ENCODE results near the gene MXD3. TPM values are rescaled to one million over a fixed set of nuclear protein-coding genes. Genes with fewer than 3 reads are reported as not detected.

The MXD3 gene
- total and polyA plus RNA-seq, 4 donors, result 7.4 to 29.0 (median 12.9) TPM

GRCh38 chr5:177309351-177310191 lies 2.1 kb downstream of the MXD3 start:
- Histone ChIP-seq H3K4me3 (no peak overlapping the region), H3K36me3 (ENCODE audit: control insufficient read depth in 4 of 4, insufficient read depth in 4 of 4, low read length in 4 of 4) (peaks cover 0 to 17% (median 10%) of the 10 kb centered on the region in 4 donors), H3K9me3 (ENCODE audit: control insufficient read depth in 4 of 4, insufficient read depth in 3 of 4, low read length in 3 of 4) (no peaks in the 10 kb centered on the region), H3K27me3 (ENCODE audit: control insufficient read depth in 3 of 3, insufficient read depth in 3 of 3, low read length in 2 of 3) (no peaks in the 10 kb centered on the region), H3K4me1 (ENCODE audit: control insufficient read depth in 5 of 5, insufficient read depth in 5 of 5, low read length in 5 of 5) (peaks cover 0 to 39% (median 12%) of the 10 kb centered on the region in 5 donors), H3K27ac (ENCODE audit: low read depth in 1 of 2, low read length in 1 of 2) (no peak overlapping the region), H3K9ac (ENCODE audit: insufficient read depth in 1 of 2, low read length in 2 of 2) (no peak overlapping the region)
- TF ChIP-seq, protein P1, sequence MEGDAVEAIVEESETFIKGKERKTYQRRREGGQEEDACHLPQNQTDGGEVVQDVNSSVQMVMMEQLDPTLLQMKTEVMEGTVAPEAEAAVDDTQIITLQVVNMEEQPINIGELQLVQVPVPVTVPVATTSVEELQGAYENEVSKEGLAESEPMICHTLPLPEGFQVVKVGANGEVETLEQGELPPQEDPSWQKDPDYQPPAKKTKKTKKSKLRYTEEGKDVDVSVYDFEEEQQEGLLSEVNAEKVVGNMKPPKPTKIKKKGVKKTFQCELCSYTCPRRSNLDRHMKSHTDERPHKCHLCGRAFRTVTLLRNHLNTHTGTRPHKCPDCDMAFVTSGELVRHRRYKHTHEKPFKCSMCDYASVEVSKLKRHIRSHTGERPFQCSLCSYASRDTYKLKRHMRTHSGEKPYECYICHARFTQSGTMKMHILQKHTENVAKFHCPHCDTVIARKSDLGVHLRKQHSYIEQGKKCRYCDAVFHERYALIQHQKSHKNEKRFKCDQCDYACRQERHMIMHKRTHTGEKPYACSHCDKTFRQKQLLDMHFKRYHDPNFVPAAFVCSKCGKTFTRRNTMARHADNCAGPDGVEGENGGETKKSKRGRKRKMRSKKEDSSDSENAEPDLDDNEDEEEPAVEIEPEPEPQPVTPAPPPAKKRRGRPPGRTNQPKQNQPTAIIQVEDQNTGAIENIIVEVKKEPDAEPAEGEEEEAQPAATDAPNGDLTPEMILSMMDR (IDR thresholded peaks at IDR 0.05; ENCODE audit: control extremely low read depth, extremely low read depth), result peak; percentile 64
- DNase-seq (peak; percentile 41 to 55 (median 52)), ATAC-seq (ENCODE audit: insufficient read depth, low FRiP score) (no peak)
- 62 to 65% methylated on average over 10 of the region's 10 CpGs for WGBS, 2 donors

DNA sequence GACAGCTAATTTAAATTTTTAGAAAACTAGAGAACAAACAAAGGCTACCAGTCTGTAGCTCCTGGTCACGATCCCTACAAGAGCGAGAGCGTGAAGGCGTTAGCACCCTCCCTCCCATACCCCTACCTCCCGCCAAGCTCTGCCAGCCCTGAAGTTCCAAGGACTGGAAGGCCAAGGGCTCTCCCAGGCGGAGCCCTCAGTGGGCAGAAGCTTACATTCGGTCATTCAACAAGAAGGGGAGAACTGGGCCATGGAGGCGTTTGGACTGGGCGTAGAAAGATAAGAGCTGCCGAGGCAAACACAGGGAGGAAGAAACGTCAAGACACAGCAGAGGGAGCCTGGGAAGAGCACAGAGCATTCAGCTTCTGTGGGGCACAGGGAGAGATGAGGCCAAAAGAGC lies 3.0 kb downstream of the MXD3 start:
- ATAC-seq (ENCODE audit: insufficient read depth, low FRiP score) (no peak), DNase-seq (no peak)
- H3K27me3 ChIP-seq (ENCODE audit: control insufficient read depth in 3 of 3, insufficient read depth in 3 of 3, low read length in 2 of 3), result no peaks in the 10 kb centered on the region
- TF ChIP-seq, protein P1 (IDR thresholded peaks at IDR 0.05; ENCODE audit: control extremely low read depth, extremely low read depth), result no peak
- H3K4me1 ChIP-seq (ENCODE audit: control insufficient read depth in 5 of 5, insufficient read depth in 5 of 5, low read length in 5 of 5), result peaks cover 0 to 43% (median 12%) of the 10 kb centered on the region in 5 donors
- peaks cover 0 to 18% (median 10%) of the 10 kb centered on the region in 4 donors for H3K36me3 ChIP-seq (ENCODE audit: control insufficient read depth in 4 of 4, insufficient read depth in 4 of 4, low read length in 4 of 4)
- H3K9me3 ChIP-seq (ENCODE audit: control insufficient read depth in 4 of 4, insufficient read depth in 3 of 4, low read length in 3 of 4), result no peaks in the 10 kb centered on the region
- no peak overlapping the region for H3K9ac ChIP-seq (ENCODE audit: insufficient read depth in 1 of 2, low read length in 2 of 2)
- no peak overlapping the region for H3K27ac ChIP-seq (ENCODE audit: low read depth in 1 of 2, low read length in 1 of 2)
- no peak overlapping the region for H3K4me3 ChIP-seq
- WGBS, 2 donors, result 91 to 92% methylated on average over 11 of the region's 11 CpGs

DNA sequence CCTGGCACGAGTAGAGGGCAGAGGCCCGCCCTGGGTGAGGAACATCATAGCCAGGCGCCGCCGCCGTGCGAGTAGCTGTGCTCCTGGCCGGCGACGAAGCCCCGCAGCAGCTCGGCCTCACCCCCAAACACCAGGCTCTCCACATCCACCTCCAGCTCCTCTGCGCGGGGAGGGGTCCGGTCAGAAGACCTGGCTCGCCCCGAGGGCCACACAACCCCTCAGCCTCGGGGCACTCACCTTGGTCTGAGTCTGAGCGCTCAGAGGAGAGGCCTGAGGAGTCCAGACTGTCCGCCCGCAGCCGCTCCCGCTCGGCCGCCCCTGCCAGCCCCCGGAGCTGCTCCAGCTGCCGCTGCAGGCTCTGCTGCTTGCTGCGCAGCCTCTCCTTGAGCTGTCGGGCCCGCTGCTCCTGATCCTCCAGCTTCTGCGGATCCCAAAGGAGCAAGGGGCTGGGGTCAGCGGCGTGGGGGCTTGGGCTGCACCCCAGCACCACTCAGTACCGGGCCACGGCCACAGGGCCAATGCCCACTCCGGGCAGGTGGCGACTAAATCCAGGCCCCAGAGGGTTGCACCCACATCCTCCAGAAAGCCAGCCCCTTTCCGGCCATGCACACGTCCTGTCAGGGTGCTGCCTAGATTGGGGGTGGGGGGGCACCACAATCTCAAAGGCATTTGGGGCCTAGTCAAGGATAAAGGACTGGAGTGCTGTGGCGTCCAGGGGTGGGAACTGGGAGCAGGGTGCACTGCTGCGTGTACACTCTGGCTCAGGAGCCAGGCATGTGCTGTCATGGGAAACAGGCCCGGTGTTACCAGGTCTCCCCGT lies 3.9 kb downstream of the MXD3 start:
- Histone ChIP-seq H3K27ac (ENCODE audit: low read depth in 1 of 2, low read length in 1 of 2) (peak overlapping the region in 1 of 2 donors; percentile 80), H3K4me3 (no peak overlapping the region), H3K36me3 (ENCODE audit: control insufficient read depth in 4 of 4, insufficient read depth in 4 of 4, low read length in 4 of 4) (peaks cover 0 to 18% (median 10%) of the 10 kb centered on the region in 4 donors), H3K27me3 (ENCODE audit: control insufficient read depth in 3 of 3, insufficient read depth in 3 of 3, low read length in 2 of 3) (no peaks in the 10 kb centered on the region), H3K4me1 (ENCODE audit: control insufficient read depth in 5 of 5, insufficient read depth in 5 of 5, low read length in 5 of 5) (peaks cover 0 to 40% (median 12%) of the 10 kb centered on the region in 5 donors), H3K9me3 (ENCODE audit: control insufficient read depth in 4 of 4, insufficient read depth in 3 of 4, low read length in 3 of 4) (no peaks in the 10 kb centered on the region), H3K9ac (ENCODE audit: insufficient read depth in 1 of 2, low read length in 2 of 2) (no peak overlapping the region)
- 54 to 71% methylated on average over 41 to 43 of the region's 43 CpGs for WGBS, 2 donors
- TF ChIP-seq, protein P1 (IDR thresholded peaks at IDR 0.05; ENCODE audit: control extremely low read depth, extremely low read depth), result no peak
- DNase-seq (no peak), ATAC-seq (ENCODE audit: insufficient read depth, low FRiP score) (no peak)
